SK-N-SH treated with all-trans-retinoic acid at 6 μM for 48 hours (cell line): ENCODE measurements around the gene POLDIP3.

Experiments
- ARNTL ChIP-seq: fragments of 450-650 bp; formaldehyde crosslinking; IDR thresholded peaks from 2 replicates; pipeline ENCODE4 v1.5.0; 2020; ENCODE audit warnings: low read depth, mild to moderate bottlenecking, moderate library complexity, borderline replicate concordance
- BACH2 ChIP-seq: fragments of 250-450 bp; sonication (Bioruptor Pico); IDR thresholded peaks from 2 replicates; pipeline ENCODE4 v1.9.0; 2021; ENCODE audit warnings: mild to moderate bottlenecking, borderline replicate concordance
- OSR1 ChIP-seq: fragments of 250-450 bp; sonication (Bioruptor Pico); IDR thresholded peaks from 2 replicates; pipeline ENCODE4 v1.8.0; 2022; ENCODE audit warnings: moderate library complexity, mild to moderate bottlenecking, inconsistent platforms
- PATZ1 ChIP-seq: fragments of 250-450 bp; sonication (Bioruptor Pico); IDR thresholded peaks from 2 replicates; pipeline ENCODE4 v1.8.0; 2020; ENCODE audit warnings: mild to moderate bottlenecking, moderate library complexity, borderline replicate concordance
- POU6F1 ChIP-seq: fragments of 250-450 bp; sonication (Bioruptor Pico); IDR thresholded peaks from 2 replicates; pipeline ENCODE4 v1.8.0; 2021; ENCODE audit warnings: low read depth, mild to moderate bottlenecking, moderate library complexity, borderline replicate concordance
- ZC3H10 ChIP-seq: fragments of 250-450 bp; sonication (Bioruptor Pico); IDR thresholded peaks from 2 replicates; pipeline ENCODE4 v1.5.1; 2021; ENCODE audit warnings: mild to moderate bottlenecking, moderate library complexity
- ZNF70 ChIP-seq: fragments of 450-650 bp; formaldehyde crosslinking; IDR thresholded peaks from 2 replicates; pipeline ENCODE4 v1.5.0; 2020; ENCODE audit warnings: mild to moderate bottlenecking, moderate library complexity
- ZNF8 ChIP-seq: fragments of 450-650 bp; formaldehyde crosslinking; IDR thresholded peaks from 2 replicates; pipeline ENCODE4 v1.5.0; 2020; ENCODE audit warnings: mild to moderate bottlenecking, moderate library complexity

DNA sequence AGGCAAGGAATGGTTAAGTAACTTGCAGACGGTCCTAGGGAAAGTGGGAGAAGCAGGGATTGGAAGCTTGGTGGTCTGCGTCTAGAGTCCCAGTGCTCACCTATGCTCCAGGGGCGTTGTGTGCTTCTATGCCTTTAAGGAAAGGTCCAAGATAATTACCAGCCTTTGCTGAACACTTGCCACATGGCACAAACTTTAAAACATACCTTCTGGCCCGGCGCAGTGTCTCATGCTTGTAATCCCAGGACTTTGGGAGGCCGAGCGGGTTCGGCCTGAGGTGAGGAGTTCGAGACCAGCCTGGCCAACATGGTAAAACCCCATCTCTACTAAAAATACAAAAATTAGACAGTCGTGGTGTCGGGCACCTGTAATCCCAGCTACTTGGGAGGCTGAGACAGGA, 2.3 kb downstream of the POLDIP3 start:
- TF ChIP-seq ZC3H10 (CRISPR knock-in tag) (no peak), OSR1 (CRISPR knock-in tag) (no peak), ZNF8 (CRISPR knock-in tag) (no peak), ZNF70 (no peak), ARNTL (CRISPR knock-in tag) (no peak), BACH2 (no peak), POU6F1 (CRISPR knock-in tag) (no peak), PATZ1 (CRISPR knock-in tag) (no peak)
